SU-DHL-6 (cell line): Measurements from ENCODE around the gene GABRB1.

Experiments
- EZH2phosphoT487 ChIP-seq: fragments of 200-600 bp; sonication (generic), shearing (Covaris generic); conservative IDR thresholded peaks from 2 replicates; pipeline ENCODE4 v1.6.1; 2018; ENCODE audit warnings: mild to moderate bottlenecking, antibody characterized with exemption, low read length, moderate library complexity, mixed read lengths
- TF ChIP-seq, protein P1 (sequence below): fragments of 200-600 bp; sonication (generic); IDR thresholded peaks from one replicate; pipeline ENCODE4 v1.5.1; 2017; ENCODE audit warnings: antibody characterized with exemption, mild to moderate bottlenecking, low read length, moderate library complexity; ENCODE audit not compliant: insufficient read depth, poor library complexity, severe bottlenecking

GRCh38 chr4:47349326-47349725, 318.0 kb downstream of the GABRB1 start:
- TF ChIP-seq, protein P1, sequence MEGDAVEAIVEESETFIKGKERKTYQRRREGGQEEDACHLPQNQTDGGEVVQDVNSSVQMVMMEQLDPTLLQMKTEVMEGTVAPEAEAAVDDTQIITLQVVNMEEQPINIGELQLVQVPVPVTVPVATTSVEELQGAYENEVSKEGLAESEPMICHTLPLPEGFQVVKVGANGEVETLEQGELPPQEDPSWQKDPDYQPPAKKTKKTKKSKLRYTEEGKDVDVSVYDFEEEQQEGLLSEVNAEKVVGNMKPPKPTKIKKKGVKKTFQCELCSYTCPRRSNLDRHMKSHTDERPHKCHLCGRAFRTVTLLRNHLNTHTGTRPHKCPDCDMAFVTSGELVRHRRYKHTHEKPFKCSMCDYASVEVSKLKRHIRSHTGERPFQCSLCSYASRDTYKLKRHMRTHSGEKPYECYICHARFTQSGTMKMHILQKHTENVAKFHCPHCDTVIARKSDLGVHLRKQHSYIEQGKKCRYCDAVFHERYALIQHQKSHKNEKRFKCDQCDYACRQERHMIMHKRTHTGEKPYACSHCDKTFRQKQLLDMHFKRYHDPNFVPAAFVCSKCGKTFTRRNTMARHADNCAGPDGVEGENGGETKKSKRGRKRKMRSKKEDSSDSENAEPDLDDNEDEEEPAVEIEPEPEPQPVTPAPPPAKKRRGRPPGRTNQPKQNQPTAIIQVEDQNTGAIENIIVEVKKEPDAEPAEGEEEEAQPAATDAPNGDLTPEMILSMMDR, result no peak
- no peak for TF ChIP-seq EZH2phosphoT487
